ENCODE results near the gene UBC. TPM values are rescaled to one million over a fixed set of nuclear protein-coding genes. Genes with fewer than 3 reads are reported as not detected.
"Not testable (repeated sequence)": the region's sequence is repeated elsewhere in the genome, so short reads cannot be mapped to it uniquely, and the experiment has no call there.

Gene UBC
- total RNA-seq, 1 donor from 2014 or later: 1,197 TPM

DNA sequence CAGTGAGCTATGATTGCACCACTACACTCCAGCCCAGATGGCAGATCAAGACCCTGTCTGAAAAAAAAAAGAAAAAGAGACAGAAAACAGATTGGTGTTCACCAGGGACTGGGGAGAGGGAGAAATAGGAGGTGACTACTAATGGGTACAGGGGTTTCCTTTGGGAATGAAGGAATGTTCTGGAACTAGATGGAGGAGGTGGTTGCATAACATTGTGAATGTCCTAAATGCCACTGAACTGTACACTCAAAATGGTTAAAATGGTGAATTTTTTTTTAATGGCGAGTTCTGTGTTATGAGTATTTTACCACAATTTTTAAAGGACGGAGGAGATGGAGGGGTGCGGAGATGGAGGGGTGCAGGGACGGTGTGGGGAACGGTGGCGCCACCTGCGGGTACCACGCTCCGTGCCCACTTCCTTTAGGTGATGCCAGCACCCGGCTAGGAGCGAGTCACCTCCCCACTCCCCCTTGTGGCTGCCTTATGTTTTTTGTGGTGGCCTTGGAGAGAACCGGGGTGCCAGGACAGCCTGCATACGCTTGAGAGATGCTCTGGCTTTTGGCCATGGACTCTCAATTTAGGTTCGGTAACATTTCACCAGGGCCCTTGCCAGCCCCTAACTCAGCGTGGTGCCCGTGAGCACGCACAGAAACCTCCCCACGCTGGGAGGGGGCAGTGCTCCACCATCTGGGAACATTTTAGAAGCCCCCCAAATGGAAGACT is 16.1 kb downstream of the UBC start:
- DNase-seq: peak; percentile 59
- intact Hi-C loops (cut with micrococcal nuclease): no loop called here
- ATAC-seq: peak; percentile 71

DNA sequence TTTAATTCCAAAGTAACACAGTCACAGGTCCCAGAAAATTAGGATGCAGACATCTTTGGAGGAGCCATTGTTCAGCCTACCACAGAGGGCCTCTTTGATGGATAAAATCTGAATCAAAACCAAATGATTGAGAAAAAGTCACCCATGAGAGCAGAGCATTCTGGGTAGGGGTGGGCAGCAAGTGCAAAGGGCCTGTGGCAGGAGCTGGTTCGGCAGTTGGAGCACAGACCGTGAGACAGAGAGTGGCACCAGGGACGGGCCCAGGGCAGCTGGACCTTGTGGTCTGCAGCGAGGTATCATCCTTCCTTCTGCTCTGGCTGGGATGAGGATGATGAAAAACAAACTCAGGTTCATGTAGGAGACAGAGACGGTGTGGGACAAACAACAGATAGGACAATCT is 18.0 kb downstream of the UBC start:
- no peak for DNase-seq
- ATAC-seq: no peak
- intact Hi-C loops (cut with micrococcal nuclease): no loop called here

DNA sequence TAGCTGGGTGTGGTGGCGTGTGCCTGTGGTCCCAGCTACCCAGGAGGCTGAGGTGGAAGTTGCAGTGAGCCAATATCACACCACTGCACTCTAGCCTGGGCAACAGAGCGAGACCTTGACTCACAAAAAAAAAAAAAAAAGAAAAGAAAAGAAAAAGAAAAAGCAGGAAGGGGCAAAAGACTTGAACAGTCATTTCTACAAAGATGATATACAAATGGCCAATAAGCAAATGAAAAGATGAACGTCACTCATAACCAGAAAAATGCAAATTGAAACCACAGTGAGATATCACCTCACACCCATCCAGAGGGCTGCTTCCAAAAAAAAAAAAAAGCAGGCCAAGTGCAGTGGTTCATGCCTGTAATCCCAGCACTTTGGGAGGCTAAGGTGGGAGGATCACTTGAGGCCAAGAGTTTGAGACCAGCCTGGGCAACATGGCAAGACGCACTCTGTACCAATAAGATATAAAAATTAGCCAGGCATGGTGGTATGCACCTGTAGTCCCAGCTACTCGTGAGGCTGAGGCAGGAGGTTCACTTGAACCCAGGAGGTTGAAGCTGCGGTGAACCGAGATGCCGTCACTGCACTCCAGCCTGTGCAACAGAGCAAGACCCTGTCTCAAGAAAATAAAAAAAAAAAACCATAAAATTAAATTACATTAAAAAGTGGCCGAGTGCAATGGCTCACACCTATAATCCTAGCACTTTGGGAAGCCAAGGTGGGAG is 20.5 kb downstream of the UBC start:
- DNase-seq: no peak
- intact Hi-C loops (cut with micrococcal nuclease): no loop called here
- no peak for ATAC-seq

DNA sequence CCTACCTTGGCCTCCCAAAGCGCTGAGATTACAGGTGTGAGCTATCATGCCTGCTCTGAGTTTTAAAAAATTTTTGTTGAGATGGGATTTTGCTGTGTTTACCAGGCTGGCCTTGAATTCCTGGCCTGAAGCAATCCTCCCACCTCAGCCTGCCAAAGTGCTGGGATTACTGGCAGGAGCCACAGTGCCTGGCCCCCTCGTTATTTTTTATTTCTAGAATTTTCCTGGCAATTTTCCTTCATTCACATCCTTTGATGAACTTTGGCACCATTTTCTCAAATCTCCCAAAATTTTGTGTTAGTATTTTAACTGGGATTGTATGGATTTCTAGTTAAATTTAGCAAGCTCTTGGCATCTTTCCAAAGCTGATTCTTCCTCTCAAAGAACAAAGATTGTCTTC is 26.2 kb downstream of the UBC start:
- DNase-seq: no peak
- no peak for ATAC-seq
- intact Hi-C loops (cut with micrococcal nuclease): no loop called here

DNA sequence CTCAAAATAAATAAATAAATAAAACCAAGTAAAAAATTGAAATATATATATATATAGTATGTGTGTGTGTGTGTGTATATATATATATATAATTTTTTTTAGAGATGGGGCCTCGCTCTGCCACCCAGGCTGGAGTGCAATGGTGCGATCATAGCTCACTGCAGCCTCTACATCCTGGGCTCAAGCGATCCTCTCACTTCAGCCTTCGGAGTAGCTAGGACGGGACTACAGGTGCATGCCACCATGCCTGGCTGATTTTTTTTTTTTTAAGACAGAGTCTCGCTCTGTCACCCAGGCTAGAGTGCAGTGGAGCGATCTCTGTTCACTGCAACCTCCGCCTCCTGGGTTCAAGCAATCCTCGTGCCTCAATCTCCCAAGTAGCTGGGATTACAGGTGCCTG is 26.7 kb downstream of the UBC start:
- DNase-seq; intact Hi-C loops (cut with micrococcal nuclease); ATAC-seq: not testable (repeated sequence)

DNA sequence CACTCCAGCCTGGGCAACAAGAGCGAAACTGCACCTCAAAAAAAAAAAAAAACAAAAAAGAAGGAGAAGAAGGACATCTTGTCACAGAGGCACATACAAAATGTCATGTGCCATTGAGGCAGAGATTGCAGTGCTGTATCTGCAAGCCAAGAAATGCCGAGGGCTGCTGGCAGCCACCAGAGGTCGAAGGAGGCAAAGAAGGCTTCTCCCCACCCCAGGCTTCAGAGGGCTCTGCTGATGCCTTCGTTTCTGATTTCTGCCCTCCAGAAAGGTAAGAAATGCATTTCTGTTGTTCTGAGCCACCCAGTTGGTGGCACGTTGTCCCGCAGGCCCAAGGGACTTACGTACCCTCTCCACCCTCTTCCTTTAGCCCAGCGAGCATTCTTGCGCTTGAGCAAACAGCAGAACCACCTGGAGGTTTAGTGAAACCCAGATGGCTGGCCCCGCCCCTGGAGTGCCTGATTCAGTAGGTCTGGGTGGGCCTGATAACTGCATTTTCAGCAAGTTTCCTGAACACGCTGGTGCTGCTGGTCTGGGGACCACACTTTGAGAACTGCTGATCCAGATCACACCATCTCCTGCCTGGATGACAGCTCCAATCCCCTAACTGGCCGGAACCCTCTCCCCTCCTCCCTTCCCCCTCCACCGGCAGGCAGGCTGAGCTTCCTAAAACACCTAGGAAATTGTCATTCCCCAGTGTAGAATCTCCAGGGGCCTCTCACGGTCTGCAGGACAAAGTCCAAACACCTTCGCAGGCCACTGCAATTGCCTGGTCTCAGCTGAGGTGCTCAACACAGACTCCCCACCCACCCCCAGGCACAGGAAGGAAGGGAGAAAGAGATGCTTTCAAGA is 29.6 kb downstream of the UBC start:
- peak; percentile 45 for ATAC-seq
- no peak for DNase-seq
- intact Hi-C loops (cut with micrococcal nuclease): no loop called here

DNA sequence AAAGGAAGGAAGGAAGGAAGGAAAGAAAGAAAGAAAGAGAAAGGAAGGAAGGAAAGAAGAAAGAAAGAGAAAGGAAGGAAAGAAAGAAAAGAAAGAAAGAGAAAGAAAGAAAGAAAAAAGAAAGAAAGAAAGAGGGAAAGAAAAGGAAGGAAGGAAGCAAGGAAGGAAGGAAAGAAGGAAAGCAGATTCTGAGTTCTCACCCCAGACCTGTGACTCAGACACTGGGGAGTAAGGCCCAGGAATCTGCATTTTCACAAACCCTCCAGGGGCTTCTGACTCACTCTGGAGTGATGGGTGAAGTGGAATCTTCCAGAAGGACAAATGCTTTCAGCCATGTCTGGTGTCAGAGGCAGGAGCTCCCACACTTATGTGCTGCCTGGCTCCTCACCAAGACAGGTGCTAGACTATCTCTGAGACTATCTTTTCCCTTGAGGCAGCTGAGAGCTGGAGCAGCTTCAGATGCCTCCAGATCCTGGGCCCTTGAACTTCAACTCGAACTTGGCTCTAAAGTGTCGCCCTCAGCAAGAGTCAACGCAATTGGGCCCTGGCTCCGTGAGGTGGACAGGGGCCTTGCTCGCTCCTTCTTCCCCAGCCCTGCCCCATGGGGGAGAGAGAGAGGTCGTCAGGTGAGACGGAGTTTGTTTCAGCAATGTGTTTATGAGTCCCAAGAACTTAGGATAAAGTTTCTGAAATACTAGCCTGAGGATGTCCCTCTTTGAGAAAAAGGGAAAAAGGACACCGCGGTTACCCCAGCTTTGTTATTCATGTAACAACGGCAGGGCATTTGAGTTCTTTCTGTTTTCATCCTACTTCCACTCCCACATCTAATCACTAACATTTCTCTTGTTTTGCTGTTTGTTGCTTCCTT is 31.0 kb downstream of the UBC start:
- intact Hi-C loops (cut with micrococcal nuclease): no loop called here
- DNase-seq (no peak), ATAC-seq (no peak)

DNA sequence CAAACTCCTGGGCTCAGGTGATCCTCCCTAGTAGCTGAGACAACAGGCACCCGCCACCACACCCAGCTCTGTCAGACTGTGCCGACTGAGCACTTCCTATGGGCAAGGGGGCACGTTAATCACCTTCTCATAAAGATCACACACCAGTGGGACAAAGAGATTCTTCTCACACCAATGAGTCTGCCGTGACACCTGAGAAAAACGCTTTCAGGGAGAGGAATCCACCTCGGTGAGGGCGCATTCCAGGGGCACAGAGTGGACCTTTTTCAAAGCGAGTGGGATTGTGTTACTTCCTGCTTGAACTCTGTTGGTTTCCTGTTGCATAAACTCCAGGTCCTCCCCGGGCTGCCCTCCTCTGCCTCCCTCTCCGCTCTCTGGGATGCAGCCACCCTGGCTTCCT is 33.3 kb downstream of the UBC start:
- DNase-seq (no peak), ATAC-seq (no peak)
- intact Hi-C loops (cut with micrococcal nuclease): no loop called here

DNA sequence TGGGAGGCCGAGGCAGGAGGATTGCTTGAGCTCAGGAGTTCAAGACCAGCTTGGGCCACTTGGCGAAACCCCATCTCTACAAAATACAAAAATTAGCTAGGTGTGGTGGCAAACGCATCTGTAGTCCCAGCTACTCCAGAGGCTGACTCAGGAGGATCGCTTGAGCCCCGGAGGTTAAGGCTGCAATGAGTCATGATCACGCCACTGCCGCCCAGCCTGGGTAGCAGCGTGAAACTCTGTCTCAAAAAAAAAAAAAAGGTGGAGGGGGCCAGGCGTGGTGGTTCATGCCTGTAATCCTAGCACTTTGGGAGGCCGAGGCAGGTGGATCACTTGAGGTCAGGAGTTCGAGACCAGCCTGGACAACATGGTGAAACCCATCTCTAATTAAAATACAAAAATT is 34.1 kb downstream of the UBC start:
- DNase-seq; intact Hi-C loops (cut with micrococcal nuclease); ATAC-seq: not testable (repeated sequence)

DNA sequence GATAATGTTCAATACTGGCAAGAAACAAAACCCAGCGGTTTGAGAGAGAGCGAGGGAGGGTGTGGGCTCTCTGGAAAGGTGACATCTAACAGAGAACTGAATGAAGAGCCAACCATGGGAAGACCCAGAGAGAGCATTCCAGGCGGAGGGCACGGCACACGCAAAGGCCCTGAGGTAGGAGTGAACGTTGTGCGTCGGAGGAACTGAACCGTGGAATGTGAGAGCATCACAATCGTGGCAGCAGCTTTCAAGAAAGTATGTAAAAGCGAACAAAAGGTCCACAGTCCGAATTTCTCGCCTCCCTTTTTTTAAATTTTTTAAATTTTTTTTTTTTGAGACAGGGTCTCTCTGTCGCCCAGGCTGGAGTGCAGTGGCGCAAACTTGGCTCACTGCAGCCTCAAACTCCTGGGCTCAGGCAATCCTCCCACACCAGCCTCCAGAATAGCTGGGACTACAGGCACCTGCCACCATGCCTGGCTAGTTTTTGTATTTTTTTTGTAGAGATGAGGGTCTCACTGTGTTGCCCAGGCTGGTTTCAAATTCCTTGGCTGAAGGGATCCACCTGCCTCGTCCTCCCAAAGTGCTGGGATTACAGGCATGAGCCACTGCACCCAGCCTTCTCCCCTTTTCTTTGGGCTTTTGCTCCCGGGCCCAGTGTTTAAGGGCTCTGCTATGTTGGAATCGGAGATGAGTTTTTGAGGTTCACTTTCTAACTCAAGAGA is 35.5 kb downstream of the UBC start:
- DNase-seq (no peak), ATAC-seq (no peak)
- intact Hi-C loops (cut with micrococcal nuclease): no loop called here

DNA sequence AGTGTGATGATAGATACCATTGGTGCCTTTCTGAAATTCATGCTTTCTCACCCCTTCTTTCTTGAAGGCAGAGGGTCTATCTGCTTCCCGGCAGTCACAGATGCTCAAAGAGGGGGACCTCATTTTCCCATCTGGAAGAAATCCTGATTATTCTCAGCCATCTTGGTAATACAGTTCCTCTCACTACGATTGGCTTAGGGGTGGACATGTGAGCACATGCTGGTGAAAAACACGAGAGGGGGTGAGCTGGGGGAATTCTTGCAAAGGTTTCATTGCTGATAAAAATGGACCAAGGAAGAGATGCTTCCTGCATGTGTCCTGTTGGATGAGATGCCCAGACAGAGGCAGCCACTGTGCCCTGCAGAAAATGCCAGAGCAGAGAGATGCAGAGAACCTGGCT is 37.0 kb downstream of the UBC start:
- DNase-seq (no peak), ATAC-seq (no peak)

DNA sequence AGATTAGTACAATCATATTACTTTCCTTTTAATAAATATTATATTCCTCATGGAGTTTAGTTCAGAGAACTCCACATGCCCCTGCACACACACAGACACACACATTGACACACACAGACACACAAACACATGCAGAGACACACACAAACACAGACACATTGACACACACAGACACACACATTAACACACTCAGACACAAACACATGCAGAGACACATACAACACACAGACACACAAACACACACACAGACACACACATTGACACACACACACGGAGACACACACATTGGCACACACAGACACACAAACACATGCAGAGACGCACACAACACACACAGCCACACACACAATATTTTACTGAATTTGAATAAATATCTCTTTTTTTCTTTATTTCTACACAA is 38.3 kb downstream of the UBC start:
- DNase-seq: no peak
- intact Hi-C loops (cut with micrococcal nuclease): no loop called here
- no peak for ATAC-seq

More for the DNA sequence above, 37.0 kb downstream of the UBC start:
- intact Hi-C loops (cut with micrococcal nuclease): no loop called here

DNA sequence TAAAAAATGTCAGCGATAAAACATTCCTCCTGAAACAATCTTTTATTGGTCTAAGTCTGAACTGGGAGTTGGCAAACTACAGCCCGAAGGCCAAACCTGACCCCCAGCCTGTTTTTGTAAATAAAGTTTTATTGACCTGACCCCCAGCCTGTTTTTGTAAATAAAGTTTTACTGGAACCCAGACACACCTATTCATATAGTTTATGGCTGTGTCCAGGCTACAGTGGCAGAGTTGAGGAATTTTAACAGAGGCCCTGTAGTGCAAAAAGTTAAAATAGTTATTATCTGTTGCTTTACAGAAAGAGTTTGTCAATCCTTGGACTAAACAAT is 38.7 kb downstream of the UBC start:
- DNase-seq: no peak
- intact Hi-C loops (cut with micrococcal nuclease): no loop called here
- ATAC-seq: no peak

DNA sequence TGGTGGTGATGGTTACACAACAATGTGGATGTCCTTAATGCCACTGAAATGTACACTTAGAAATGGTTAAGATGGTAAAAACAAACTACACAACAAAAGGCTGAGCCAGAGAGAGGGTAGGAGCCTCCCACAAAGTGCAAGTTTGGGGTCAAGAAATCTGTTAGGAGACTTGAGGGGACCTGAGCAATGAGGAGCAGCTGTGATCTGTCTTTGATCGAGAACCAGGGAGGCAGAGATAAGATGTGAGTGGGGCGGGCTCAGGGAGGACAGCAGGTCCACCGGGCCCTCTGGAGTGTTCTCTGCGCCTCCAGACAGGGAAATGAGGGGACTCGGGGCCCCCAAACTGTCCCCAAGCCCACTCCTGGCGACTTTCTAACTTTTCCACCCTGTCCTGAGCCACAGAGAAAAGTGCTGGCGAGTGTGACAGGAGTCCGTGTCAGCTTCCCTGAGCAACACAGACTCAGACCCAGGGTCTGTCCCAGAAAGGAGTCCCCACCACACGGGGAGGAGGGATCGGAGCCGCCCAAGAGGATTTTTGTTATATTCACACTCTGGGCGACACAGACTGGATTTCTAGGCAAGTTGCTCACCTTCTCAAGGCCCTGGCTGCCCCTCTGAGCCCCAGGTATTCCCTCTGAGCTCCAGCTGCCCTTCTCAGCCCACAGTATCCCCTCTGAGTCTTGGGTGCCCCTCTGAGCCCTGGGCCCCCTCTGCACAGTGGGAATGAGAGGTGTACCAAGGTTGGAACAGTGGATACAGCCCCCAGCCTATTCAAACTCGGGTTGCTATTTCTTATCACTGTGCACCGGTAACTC is 39.3 kb downstream of the UBC start:
- no peak for ATAC-seq
- DNase-seq: no peak
- intact Hi-C loops (cut with micrococcal nuclease): no loop called here

DNA sequence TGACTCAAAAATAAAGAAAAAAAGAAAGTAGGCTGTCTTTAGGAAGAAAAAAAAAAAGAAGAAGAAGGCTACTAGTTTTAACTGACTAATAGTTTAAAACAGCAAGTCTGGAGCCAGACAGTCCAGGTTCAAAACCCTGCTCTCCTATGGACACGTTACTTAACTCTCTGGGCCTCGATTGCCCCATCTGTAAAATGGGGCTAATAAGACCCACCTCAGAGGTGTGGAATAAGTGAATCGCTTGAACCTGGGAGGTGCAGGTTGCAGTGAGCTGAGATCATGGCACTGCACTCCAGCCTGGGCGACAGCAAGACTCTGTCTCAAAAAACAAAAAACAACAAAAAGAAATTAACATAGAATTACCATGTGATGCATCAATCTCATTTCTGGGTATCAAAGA is 40.3 kb downstream of the UBC start:
- ATAC-seq (no peak), DNase-seq (no peak)
- intact Hi-C loops (cut with micrococcal nuclease): no loop called here

DNA sequence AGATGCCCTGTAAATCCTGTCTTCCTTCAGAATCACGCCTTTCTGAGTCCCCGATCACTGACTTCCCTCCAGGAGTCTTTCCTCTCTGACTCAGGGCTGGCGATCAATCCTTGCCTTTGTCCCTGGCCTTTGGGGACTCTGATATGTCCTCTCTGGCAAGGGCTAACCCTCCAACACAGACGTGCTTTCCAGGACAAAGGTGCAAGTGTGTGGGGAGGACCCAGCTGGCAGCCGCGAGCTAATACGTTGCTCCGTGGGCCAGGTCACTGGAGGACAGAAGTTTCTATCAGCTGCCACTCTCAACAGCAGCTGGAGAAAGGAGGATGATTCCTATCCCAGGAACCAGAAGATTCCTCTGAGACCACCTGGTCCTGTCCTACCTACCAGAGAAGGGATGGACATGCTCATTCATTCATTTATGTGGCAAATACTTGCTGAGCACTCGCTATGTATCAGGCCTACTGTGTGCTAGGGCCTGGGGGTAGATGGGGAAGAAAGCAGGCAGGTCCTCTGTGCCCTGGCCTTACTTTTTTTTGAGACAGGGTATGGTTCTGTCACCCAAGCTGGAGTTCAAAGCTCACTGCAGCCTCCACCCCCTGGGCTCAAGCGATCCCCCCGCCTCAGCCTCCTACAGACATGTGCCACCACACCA is 42.3 kb downstream of the UBC start:
- intact Hi-C loops (cut with micrococcal nuclease): no loop called here
- DNase-seq (no peak), ATAC-seq (no peak)

DNA sequence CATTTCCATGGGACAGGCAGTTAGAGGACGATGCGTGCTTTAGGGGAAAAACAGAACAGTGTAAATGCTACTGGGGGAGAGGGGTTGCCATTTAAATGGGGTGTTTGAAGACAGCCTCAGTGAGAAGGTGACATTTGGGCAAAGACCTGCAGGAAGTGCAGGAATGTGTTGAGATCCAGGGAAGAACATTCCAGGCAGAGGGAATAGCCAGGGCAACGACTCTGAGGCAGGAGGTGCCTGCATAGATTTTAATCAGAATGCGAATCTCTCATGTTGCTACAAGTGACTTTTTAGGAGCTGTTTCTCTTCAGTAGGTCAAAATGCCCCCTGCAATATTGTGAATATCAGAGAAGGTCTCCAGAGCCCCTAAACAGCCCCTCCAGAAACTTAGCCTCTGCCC is 43.2 kb downstream of the UBC start:
- intact Hi-C loops (cut with micrococcal nuclease): no loop called here
- no peak for ATAC-seq
- DNase-seq: no peak
